ENCODE measurements around the gene ASTE1. TPM values are rescaled to one million over a fixed set of nuclear protein-coding genes. Genes with fewer than 3 reads are reported as not detected.

Gene ASTE1
- total and polyA plus RNA-seq, 7 donors: 4.3 to 6.2 (median 4.7) TPM

DNA sequence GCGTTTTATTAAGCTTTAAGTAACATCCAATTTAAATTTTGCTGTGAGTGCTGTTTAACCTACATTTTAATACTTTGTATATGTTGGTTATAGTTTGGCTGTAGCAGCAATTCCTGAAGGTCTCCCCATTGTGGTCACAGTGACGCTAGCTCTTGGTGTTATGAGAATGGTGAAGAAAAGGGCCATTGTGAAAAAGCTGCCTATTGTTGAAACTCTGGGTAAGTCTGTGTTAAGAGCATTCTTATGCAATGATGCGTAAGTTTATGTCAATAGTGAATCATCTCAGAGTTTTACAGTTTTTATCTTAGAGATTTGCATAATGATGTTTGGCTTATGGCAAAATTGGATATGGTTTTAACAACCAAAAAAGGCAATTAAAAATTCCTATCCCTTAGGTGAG, 62.7 kb downstream of the ASTE1 start:
- Histone ChIP-seq H3K4me1 (no peaks in the 10 kb centered on the region), H3K4me3 (no peak overlapping the region), H3K9me3 (no peaks in the 10 kb centered on the region), H3K27me3 (no peaks in the 10 kb centered on the region), H3K27ac (no peak overlapping the region), H3K36me3 (peaks cover 0 to 75% (median 9%) of the 10 kb centered on the region in 4 donors)
- no peak for DNase-seq
- intact Hi-C loops (cut with DNase I): no loop called here
- no peak for TF ChIP-seq POLR2A (IDR thresholded peaks at IDR 0.05)
- TF ChIP-seq, protein P1, sequence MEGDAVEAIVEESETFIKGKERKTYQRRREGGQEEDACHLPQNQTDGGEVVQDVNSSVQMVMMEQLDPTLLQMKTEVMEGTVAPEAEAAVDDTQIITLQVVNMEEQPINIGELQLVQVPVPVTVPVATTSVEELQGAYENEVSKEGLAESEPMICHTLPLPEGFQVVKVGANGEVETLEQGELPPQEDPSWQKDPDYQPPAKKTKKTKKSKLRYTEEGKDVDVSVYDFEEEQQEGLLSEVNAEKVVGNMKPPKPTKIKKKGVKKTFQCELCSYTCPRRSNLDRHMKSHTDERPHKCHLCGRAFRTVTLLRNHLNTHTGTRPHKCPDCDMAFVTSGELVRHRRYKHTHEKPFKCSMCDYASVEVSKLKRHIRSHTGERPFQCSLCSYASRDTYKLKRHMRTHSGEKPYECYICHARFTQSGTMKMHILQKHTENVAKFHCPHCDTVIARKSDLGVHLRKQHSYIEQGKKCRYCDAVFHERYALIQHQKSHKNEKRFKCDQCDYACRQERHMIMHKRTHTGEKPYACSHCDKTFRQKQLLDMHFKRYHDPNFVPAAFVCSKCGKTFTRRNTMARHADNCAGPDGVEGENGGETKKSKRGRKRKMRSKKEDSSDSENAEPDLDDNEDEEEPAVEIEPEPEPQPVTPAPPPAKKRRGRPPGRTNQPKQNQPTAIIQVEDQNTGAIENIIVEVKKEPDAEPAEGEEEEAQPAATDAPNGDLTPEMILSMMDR (IDR thresholded peaks at IDR 0.05): no peak
- no peak for TF ChIP-seq EP300 (IDR thresholded peaks at IDR 0.05)
- no peak for TF ChIP-seq POLR2AphosphoS5 (IDR thresholded peaks at IDR 0.05)
- WGBS, 2 donors: 64 to 78% methylated on average over 3 of the region's 3 CpGs

Other genes with a start within 250 kb of the ASTE1 start
- 10 to 100 TPM; 35.2 to 46.7 (median 39.1) TPM for gene ATP2C1, start 132.7 kb downstream of the ASTE1 start, total RNA-seq
- gene ATP2C1, start 132.7 kb downstream of the ASTE1 start, polyA plus RNA-seq: 10 to 100 TPM; 13.8 to 38.7 (median 19.0) TPM
- gene NEK11, start 52 bp upstream of the ASTE1 start, total RNA-seq: 10 to 100 TPM in 1 of 4 donors, 1 to 10 TPM in 3; 4.3 to 12.2 (median 7.1) TPM
- gene NEK11, start 52 bp upstream of the ASTE1 start, polyA plus RNA-seq: 1 to 10 TPM; 1.6 to 4.2 (median 2.4) TPM

Data from sigmoid colon (tissue), 7 donors.